Stimulated activated CD4-positive, alpha-beta T cell treated with anti-CD3 and anti-CD28 coated beads, Interleukin-12 subunit alpha, Interleukin-12 subunit beta, amount 100 ng/mL, for 48 hours (primary cell): Measurements from ENCODE around the gene SRGAP1.
"Not testable (repeated sequence)": the region's sequence is repeated elsewhere in the genome, so short reads cannot be mapped to it uniquely, and the experiment has no call there.

Experiments
- DNase-seq, 3 donors: peaks; one replicate each; pipeline ENCODE4 v3.0.0-alpha.2; 2020; ENCODE audit warnings: low read depth in 2 of 3, low spot score in 1 of 3

SRGAP1 gene

GRCh38 chr12:64154677-64155076, 310.2 kb downstream of the SRGAP1 start:
- no peak for DNase-seq

- no peak for DNase-seq
Observed at GRCh38 chr12:64157110-64157509, 312.6 kb downstream of the SRGAP1 start.

GRCh38 chr12:64160021-64160710, 315.7 kb downstream of the SRGAP1 start:
- DNase-seq = no peak

DNA sequence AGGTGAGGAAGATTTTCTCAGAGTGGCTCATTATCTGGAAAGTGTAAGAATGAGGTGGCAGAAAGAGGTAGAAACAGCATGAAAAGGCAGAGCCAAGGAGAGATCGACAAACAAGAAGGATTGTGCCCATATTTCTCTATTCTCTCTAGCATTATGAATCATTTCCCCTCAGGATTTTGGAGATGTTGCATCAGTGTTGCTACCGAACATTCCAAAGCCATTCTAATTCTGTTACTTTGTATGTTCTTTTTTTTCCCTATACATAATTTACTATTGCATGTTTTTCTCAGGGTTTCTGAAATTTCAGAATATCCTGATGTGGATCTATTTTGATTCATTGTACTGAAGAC, 316.2 kb downstream of the SRGAP1 start:
- no peak for DNase-seq

GRCh38 chr12:64166606-64167005, 322.1 kb downstream of the SRGAP1 start:
- DNase-seq = not testable (repeated sequence)

- DNase-seq = not testable (repeated sequence)
Observed at GRCh38 chr12:64167041-64167440, 322.5 kb downstream of the SRGAP1 start.

GRCh38 chr12:64170024-64170423, 325.5 kb downstream of the SRGAP1 start:
- no peak for DNase-seq

DNA sequence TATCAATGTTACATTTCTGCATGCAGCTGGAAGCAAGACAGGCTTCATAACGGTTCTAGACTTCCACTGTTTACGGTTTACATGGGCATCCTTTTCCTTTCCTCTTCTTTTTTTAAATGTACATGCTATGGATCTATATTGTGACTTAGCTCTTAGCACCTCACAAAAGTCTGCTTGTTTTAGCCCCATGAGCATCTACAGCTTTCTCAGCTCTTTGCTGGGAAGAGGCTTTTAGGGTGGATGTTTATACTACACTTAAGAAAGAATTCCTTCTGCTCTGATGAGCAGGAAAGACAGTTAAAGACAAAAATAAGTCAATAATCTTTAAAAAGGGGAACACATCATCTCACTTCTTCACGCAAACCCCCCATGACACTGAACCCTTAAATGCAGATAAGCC, 326.2 kb downstream of the SRGAP1 start:
- no peak for DNase-seq

DNA sequence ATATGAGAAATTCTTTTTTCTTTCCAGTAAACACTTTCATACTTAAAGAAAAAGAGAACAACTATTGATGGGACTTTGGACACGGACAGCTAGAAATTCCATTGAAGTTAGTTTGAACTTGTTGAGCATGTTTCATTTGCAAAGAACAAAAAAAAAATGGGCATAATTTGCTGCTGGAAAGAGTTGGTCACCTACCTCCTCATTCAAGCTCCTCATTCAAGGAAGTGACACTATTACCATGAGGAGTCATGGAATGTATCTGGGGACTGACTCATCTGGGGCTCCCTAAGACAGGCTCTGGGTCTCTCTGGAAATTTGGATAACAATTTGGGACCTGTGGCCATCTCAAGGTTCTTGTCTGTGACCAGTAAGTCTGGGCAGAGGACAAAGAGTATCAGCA, 327.2 kb downstream of the SRGAP1 start:
- DNase-seq = no peak

DNA sequence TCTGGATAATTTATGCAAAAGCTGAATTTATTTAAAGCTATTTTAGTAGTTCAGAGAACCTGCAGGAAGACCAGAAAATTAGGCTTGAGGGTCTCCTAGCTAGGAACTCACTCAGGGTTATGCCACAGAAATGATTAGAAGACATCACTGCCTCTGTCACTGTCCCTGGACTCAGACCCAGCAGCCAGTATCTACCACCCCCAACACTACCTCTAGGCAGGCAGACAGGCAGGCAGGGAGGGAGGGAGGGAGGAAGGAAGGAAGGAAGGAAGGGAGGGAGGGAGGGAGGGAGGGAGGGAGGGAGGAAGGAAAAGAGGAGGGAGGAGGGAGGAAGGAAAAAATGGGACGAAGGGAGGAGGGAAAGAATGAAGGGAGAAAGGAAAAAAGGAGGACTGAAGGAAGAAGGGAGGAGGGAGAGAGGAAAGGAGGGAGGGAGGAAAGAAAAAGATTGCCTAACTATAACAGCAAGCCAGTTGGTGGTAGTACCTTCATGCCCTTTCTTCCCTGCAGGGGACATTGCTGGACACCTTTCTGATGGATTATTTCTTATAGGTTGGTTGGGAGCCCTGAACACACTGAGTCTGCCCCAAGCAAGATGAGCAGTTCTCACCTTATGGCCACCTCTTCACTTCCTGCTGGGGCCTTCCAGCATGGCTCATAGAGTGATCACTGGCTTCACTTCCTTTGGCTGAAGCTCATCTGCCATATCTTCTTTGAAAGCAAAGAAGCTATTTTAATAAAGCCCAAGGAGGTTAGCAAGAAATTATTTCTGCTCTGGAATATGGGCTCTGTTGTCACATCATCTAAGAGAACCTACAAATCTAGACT, 327.9 kb downstream of the SRGAP1 start:
- no peak for DNase-seq

GRCh38 chr12:64173456-64173855, 329.0 kb downstream of the SRGAP1 start:
- DNase-seq = no peak

DNA sequence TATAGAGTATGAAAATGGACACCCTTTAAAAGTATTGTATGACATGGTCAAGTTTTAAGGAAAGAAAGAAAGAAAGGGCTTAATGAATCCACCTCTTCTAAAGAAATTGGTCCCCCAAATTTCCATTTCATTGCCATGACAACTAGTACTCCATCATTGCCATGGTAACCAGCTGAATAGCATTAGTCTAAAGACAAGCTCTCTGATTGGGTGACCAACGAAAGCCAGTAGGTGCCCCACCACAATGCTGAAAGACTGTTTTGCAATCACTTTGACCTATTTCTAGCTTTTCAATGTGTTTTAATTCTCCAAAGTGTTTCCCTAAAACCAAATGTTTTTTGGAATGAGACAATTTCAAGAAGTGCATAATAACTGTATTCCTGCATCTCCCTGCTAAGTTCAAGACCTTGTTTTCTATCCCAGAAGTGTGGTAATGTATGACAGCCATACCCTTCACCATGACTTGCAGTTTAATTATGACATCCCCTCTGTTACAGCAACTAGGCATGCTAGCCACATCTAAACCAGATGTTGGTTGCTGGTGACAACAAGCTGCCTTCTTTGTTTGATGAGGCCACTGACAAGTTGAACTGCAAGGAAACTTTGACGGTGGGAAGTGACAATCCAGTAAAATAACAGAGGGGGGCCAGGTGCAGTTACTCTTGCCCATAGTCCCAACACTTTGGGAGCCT, 330.9 kb downstream of the SRGAP1 start:
- DNase-seq = no peak

GRCh38 chr12:64177001-64177400, 332.5 kb downstream of the SRGAP1 start:
- no peak for DNase-seq

DNA sequence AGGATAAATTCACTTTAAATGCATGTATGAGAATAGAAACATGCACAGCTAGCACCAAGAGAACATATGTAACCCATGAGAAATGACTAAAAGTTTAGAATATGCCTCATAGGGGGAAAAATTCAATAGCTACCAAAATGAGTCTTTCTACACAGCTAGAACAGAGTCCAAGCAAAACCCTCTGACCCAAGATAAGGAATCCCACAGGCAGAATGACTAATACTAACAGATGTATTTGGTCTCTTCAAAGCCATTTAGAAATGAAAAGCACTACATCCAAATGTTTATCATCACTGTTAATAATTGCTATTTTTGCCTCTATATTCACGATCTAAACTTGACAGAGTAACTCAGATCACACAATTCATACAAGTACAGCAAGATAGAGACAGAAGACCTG, 333.6 kb downstream of the SRGAP1 start:
- no peak for DNase-seq

- DNase-seq = no peak
Observed at GRCh38 chr12:64180951-64181350, 336.5 kb downstream of the SRGAP1 start.

DNA sequence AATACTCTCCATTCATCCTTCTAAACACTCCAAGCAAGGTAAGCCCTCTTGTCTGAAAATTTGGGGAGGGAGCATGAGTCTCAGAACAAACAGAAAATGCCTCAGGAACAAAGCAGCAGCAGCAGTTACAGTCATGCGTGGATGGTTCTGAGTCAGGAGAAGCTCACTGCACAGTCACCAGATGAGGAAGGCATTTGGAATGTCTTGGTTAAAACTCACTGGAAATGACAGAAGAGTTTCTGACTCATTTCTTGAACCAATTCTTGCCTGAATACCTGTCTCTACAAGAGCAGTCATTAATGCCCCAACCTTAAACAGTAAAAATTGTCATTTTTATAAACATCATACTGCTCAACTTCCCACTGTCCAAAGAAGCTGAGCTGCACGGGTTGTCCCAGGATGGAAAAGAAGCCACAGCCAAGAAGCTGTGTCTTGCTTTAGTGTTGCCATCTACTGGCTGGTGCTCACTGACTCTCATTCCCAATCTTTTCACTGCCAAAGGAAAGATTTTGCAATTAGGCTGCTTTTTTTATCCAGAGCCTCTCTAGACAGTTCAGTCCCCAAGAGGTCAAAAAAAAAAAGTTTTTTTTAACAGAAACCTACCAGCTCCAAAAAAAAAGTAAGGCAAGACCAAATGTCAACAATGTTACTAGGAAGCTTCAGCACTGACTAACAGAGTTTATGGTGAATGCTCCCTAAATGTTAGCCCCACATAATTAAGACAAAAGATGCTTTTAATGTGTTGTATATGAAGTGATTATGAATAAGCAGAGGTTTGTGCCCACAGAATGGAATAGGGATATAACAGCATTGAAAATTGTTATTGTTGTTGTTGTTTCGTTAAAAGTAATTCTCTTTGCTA, 337.2 kb downstream of the SRGAP1 start:
- no peak for DNase-seq

GRCh38 chr12:64184216-64184615, 339.7 kb downstream of the SRGAP1 start:
- no peak for DNase-seq

- no peak for DNase-seq
Observed at GRCh38 chr12:64186789-64187188, 342.3 kb downstream of the SRGAP1 start.

DNA sequence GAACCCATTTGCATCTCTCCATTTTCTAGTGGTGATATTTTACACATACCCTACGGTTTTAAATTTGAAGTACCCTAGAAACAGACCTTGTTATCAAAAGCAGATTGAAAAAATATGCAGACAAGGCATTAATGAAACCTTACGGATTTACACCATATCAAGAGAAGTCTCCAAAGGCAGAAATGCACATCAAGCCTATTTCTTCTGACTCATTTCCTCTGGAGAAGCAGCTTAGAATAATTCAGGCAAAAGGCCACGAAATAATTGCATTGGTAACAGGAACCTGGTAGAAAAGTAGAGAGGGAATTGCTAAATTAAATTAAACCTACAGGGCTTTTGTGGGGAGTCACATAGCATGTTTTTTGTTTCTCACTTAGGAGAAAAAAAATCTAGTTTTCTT, 342.9 kb downstream of the SRGAP1 start:
- no peak for DNase-seq

DNA sequence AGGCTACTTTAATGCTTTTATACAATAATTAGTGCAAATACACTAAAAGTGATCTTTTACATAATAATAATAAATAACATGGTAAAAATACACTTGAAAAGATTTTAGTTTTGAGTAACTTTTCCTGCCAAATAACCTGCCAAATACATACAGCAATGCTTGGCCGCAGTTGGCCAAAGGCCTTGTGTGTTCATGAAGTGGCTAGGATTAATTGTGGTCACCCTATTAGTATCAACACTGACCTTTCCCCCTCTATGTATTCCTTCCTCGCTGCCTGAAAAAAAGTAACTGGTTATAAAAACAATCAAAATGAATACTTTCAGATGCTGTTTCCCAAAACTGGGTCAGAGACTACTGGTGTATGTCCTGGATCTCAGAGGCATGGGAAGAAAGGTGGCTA, 343.3 kb downstream of the SRGAP1 start:
- no peak for DNase-seq

GRCh38 chr12:64189530-64189929, 345.0 kb downstream of the SRGAP1 start:
- no peak for DNase-seq
